ENCODE measurements around the gene KLK13. TPM values are rescaled to one million over a fixed set of nuclear protein-coding genes. Genes with fewer than 3 reads are reported as not detected.

KLK13 gene
- total and polyA plus RNA-seq, 7 donors = 0.58 to 0.60 TPM; not detected in 5

- no peaks in the 10 kb centered on the region for H3K27me3 ChIP-seq
- TF ChIP-seq EP300 (IDR thresholded peaks at IDR 0.05) (no peak), CTCF (IDR thresholded peaks at IDR 0.05) (peak in 1 of 4 experiments; percentile 20)
- H3K4me3 ChIP-seq = peak overlapping the region; percentile 55 to 83 (median 70)
- 3 to 5% methylated on average over 15 of the region's 15 CpGs for WGBS, 2 donors
- H3K27ac ChIP-seq = peak overlapping the region; percentile 66 to 76 (median 72)
- H3K36me3 ChIP-seq = peaks cover 0 to 5% (median 4%) of the 10 kb centered on the region in 4 donors
- H3K4me1 ChIP-seq = peaks cover 0 to 18% (median 15%) of the 10 kb centered on the region in 4 donors
- H3K9me3 ChIP-seq = no peaks in the 10 kb centered on the region
- DNase-seq = no peak
- intact Hi-C loops (cut with DNase I) = loop anchor here (2.0 to 5.0 kb wide), 2 partner anchors 464 to 486 kb away; partner anchors contain the start of gene ZNF175
Measured at GRCh38 chr19:51108805-51109146, 43.9 kb upstream of the KLK13 start.

- H3K27ac ChIP-seq = peak within 1 kb of the TSS; percentile 66 to 76 (median 72)
- intact Hi-C loops (cut with DNase I) = loop anchor here (2.0 to 5.0 kb wide), 2 partner anchors 464 to 487 kb away; partner anchors contain the start of gene ZNF175
- no peaks in the 10 kb centered on the region for H3K27me3 ChIP-seq
- peak; percentile 99 for DNase-seq
- H3K36me3 ChIP-seq = peaks cover 0 to 10% (median 7%) of the 10 kb centered on the region in 4 donors
- peaks cover 0 to 18% (median 15%) of the 10 kb centered on the region in 4 donors for H3K4me1 ChIP-seq
- H3K4me3 ChIP-seq = peak within 1 kb of the TSS; percentile 55 to 83 (median 70)
- TF ChIP-seq POLR2AphosphoS5 (IDR thresholded peaks at IDR 0.05) (peak; percentile 39 to 79 (median 75)), POLR2A (IDR thresholded peaks at IDR 0.05) (peak in 1 of 2 donors; percentile 38), CTCF (IDR thresholded peaks at IDR 0.05) (peak in 1 of 4 experiments; percentile 58), EP300 (IDR thresholded peaks at IDR 0.05) (peak in 1 of 4 donors; percentile 53)
- 0% methylated on average over 43 of the region's 43 CpGs for WGBS, 2 donors
- H3K9me3 ChIP-seq = no peaks in the 10 kb centered on the region
Measured at GRCh38 chr19:51108066-51108804, 43.3 kb upstream of the KLK13 start, which contains the start of gene CTU1. CTU1 (minus strand) TSS chr19:51108409; CDS start chr19:51104569, 3,840 bp downstream.

GRCh38 chr19:51107406-51108065 is 42.6 kb upstream of the KLK13 start:
- H3K4me3 ChIP-seq = peak overlapping the region; percentile 55 to 83 (median 70)
- WGBS, 2 donors = 16 to 19% methylated on average over 18 of the region's 18 CpGs
- TF ChIP-seq POLR2AphosphoS5 (IDR thresholded peaks at IDR 0.05) (no peak), POLR2A (IDR thresholded peaks at IDR 0.05) (no peak), EP300 (IDR thresholded peaks at IDR 0.05) (no peak), CTCF (IDR thresholded peaks at IDR 0.05) (no peak)
- H3K27me3 ChIP-seq = no peaks in the 10 kb centered on the region
- no peaks in the 10 kb centered on the region for H3K9me3 ChIP-seq
- peaks cover 0 to 17% (median 11%) of the 10 kb centered on the region in 4 donors for H3K36me3 ChIP-seq
- no peak for DNase-seq
- peak overlapping the region; percentile 66 to 76 (median 71) for H3K27ac ChIP-seq
- peaks cover 0 to 18% (median 15%) of the 10 kb centered on the region in 4 donors for H3K4me1 ChIP-seq
- intact Hi-C loops (cut with DNase I) = loop anchor here (2.0 to 5.0 kb wide), 2 partner anchors 465 to 487 kb away; partner anchors contain the start of gene ZNF175

GRCh38 chr19:51103926-51104341 is 39.0 kb upstream of the KLK13 start:
- intact Hi-C loops (cut with DNase I) = no loop called here
- 94 to 96% methylated on average over 49 of the region's 49 CpGs for WGBS, 2 donors
- Histone ChIP-seq H3K4me3 (no peak overlapping the region), H3K27me3 (no peaks in the 10 kb centered on the region), H3K9me3 (no peaks in the 10 kb centered on the region), H3K27ac (no peak overlapping the region), H3K36me3 (peaks cover 0 to 26% (median 16%) of the 10 kb centered on the region in 4 donors), H3K4me1 (peaks cover 0 to 35% (median 32%) of the 10 kb centered on the region in 4 donors)
- TF ChIP-seq CTCF (IDR thresholded peaks at IDR 0.05) (no peak), EP300 (IDR thresholded peaks at IDR 0.05) (no peak), POLR2A (IDR thresholded peaks at IDR 0.05) (no peak), POLR2AphosphoS5 (IDR thresholded peaks at IDR 0.05) (no peak)
- no peak for DNase-seq

Data from sigmoid colon (tissue), 7 donors.